C4-2B (cell line): ENCODE measurements around the gene PRKCB.

Experiments
- H3K27ac ChIP-seq: fragments of 450-650 bp; 2 replicates; pipeline ENCODE4 v1.5.1; 2017
- CTCF ChIP-seq: fragments of 450-650 bp; conservative IDR thresholded peaks from 2 replicates; pipeline ENCODE4 v1.5.1; 2017; ENCODE audit warnings: mild to moderate bottlenecking
- ZFX ChIP-seq: fragments of 450-650 bp; IDR thresholded peaks from 2 replicates; pipeline ENCODE4 v1.6.1; 2017

The PRKCB gene

GRCh38 chr16:23877107-23878070 is 41.6 kb downstream of the PRKCB start:
- no peak overlapping the region for H3K27ac ChIP-seq
- TF ChIP-seq CTCF: no peak
- TF ChIP-seq ZFX: no peak

- TF ChIP-seq ZFX (no peak), CTCF (no peak)
- H3K27ac ChIP-seq: no peak overlapping the region
Measured at GRCh38 chr16:23879735-23880373, 44.1 kb downstream of the PRKCB start.

- TF ChIP-seq ZFX: no peak
- no peak for TF ChIP-seq CTCF
- H3K27ac ChIP-seq: no peak overlapping the region
Measured at GRCh38 chr16:23889189-23889588, 53.4 kb downstream of the PRKCB start.

GRCh38 chr16:23893986-23894385 is 58.2 kb downstream of the PRKCB start:
- no peak for TF ChIP-seq ZFX
- no peak for TF ChIP-seq CTCF
- H3K27ac ChIP-seq: no peak overlapping the region

GRCh38 chr16:23895052-23895451 is 59.3 kb downstream of the PRKCB start:
- no peak for TF ChIP-seq CTCF
- TF ChIP-seq ZFX: no peak
- H3K27ac ChIP-seq: no peak overlapping the region

- no peak overlapping the region for H3K27ac ChIP-seq
- TF ChIP-seq CTCF: no peak
- no peak for TF ChIP-seq ZFX
Measured at GRCh38 chr16:23896832-23897821, 61.3 kb downstream of the PRKCB start.
